ENCODE data around the gene CERS5. TPM values are rescaled to one million over a fixed set of nuclear protein-coding genes. Genes with fewer than 3 reads are reported as not detected.
"Not testable (repeated sequence)": the region's sequence is repeated elsewhere in the genome, so short reads cannot be mapped to it uniquely, and the experiment has no call there.

Gene CERS5
- total RNA-seq, 1 experiment from 2014 or later, result 28.2 TPM

DNA sequence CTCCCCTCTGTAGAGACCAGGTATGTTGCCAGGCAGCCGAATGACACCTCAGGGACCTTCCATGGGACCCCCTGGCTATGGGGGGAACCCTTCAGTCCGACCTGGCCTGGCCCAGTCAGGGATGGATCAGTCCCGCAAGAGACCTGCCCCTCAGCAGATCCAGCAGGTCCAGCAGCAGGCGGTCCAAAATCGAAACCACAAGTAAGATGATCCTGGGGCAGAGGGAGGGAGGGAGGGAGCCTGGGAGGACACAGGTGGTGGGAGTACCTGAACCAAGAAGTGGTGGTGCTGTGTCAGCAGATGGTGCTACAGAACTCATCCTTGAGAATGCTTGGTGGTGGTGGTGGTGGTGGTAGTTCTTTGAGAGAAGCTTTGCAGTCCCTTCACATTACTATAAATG is 81.0 kb downstream of the CERS5 start:
- Mint-ChIP-seq H3K27me3 (ENCODE audit: unreplicated experiment) (no peaks in the 10 kb centered on the region), H3K4me3 (ENCODE audit: low read depth, unreplicated experiment) (peak overlapping the region; percentile 86), H3K36me3 (ENCODE audit: insufficient read depth, unreplicated experiment) (peaks cover 26% of the 10 kb centered on the region), H3K9me3 (ENCODE audit: low read depth, unreplicated experiment) (no peaks in the 10 kb centered on the region), H3K27ac (ENCODE audit: unreplicated experiment) (no peak overlapping the region), H3K4me1 (ENCODE audit: low read depth, unreplicated experiment) (peaks cover 14% of the 10 kb centered on the region)
- intact Hi-C loops (cut with micrococcal nuclease; ENCODE audit: unreplicated experiment), result no loop called here
- no peak for DNase-seq
- BruUV-seq (replicated peaks), result no TSS peak
- TF ChIP-seq, protein P1, sequence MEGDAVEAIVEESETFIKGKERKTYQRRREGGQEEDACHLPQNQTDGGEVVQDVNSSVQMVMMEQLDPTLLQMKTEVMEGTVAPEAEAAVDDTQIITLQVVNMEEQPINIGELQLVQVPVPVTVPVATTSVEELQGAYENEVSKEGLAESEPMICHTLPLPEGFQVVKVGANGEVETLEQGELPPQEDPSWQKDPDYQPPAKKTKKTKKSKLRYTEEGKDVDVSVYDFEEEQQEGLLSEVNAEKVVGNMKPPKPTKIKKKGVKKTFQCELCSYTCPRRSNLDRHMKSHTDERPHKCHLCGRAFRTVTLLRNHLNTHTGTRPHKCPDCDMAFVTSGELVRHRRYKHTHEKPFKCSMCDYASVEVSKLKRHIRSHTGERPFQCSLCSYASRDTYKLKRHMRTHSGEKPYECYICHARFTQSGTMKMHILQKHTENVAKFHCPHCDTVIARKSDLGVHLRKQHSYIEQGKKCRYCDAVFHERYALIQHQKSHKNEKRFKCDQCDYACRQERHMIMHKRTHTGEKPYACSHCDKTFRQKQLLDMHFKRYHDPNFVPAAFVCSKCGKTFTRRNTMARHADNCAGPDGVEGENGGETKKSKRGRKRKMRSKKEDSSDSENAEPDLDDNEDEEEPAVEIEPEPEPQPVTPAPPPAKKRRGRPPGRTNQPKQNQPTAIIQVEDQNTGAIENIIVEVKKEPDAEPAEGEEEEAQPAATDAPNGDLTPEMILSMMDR (IDR thresholded peaks at IDR 0.05; ENCODE audit: unreplicated experiment), result no peak
- CTCF ChIA-PET, result no interaction called here

DNA sequence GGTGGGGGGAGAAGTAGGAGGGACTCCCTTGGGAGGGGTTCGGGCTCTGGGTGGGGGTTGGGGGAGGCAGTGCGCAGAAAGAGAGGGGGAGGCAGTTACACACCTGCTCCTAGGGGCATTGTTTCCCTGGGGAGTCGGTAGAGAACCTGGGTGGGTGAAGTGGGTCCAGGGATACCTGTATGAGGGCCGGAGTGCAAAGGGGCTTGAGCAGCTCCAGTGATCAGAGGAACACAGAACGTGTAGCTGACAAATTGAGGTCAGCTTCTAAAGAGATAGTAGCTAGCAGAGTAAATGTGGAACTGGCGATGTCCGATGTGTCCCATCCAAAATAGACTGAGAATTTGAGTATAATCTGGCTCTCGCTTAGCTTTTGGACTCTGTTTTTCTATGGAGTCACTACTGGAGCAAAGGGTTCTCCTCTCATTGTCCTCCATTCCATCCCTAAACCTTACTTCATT is 81.5 kb downstream of the CERS5 start:
- H3K4me1 Mint-ChIP-seq (ENCODE audit: low read depth, unreplicated experiment), result peaks cover 14% of the 10 kb centered on the region
- H3K9me3 Mint-ChIP-seq (ENCODE audit: low read depth, unreplicated experiment), result no peaks in the 10 kb centered on the region
- no peak overlapping the region for H3K27ac Mint-ChIP-seq (ENCODE audit: unreplicated experiment)
- peaks cover 22% of the 10 kb centered on the region for H3K36me3 Mint-ChIP-seq (ENCODE audit: insufficient read depth, unreplicated experiment)
- TF ChIP-seq, protein P1 (IDR thresholded peaks at IDR 0.05; ENCODE audit: unreplicated experiment), result no peak
- no peak for DNase-seq
- CTCF ChIA-PET, result interaction anchor here (1.0 to 1.5 kb wide), 4 partner anchors 15 to 85 kb away, joined by 5 to 9 read pairs (median 6); partner anchors contain the start of genes COX14 and GPD1
- BruUV-seq (replicated peaks), result no TSS peak
- H3K4me3 Mint-ChIP-seq (ENCODE audit: low read depth, unreplicated experiment), result peak overlapping the region; percentile 86
- no peaks in the 10 kb centered on the region for H3K27me3 Mint-ChIP-seq (ENCODE audit: unreplicated experiment)
- intact Hi-C loops (cut with micrococcal nuclease; ENCODE audit: unreplicated experiment), result no loop called here

DNA sequence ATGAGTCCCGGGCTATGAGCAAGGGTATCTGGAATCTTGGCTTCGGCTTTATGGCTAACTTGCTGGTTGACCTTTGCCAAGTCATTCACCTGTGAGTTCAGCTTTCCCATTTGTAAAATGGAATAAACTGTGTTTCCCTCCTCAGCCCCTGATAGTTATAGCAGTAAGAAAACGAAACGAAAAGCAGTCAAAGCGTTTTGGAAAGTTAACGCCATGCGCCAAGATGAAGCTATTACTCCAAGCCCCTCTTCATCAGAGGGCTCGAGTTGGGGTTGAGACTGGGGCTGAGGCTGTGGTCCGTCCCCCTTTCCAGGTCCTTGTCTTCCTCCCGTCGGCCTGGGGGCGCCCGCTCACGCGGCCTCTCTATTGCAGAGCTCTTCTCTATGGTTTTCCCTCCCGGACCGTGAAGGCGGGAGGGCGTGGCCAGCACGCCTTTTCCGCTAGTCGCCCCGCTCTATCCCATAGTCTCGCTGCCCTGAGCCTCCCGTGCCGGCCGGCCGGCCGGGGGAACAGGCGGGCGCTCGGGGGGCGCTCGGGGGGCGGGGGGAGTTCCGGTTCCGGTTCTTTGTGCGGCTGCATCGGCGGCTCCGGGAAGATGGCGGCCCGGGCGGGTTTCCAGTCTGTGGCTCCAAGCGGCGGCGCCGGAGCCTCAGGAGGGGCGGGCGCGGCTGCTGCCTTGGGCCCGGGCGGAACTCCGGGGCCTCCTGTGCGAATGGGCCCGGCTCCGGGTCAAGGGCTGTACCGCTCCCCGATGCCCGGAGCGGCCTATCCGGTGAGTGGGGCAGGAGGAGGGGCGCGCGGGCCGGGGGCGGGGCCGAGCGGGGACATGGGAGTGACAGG is 82.2 kb downstream of the CERS5 start, which contains the start of gene SMARCD1:
Gene SMARCD1, plus strand, starts transcription at position 568 of the 840 bp plus-strand sequence. Its CDS starts 28 bp downstream, at position 596.
- DNase-seq, result peak; percentile 79
- Mint-ChIP-seq H3K27me3 (ENCODE audit: unreplicated experiment) (no peaks in the 10 kb centered on the region), H3K4me1 (ENCODE audit: low read depth, unreplicated experiment) (peaks cover 14% of the 10 kb centered on the region), H3K4me3 (ENCODE audit: low read depth, unreplicated experiment) (peak within 1 kb of the TSS; percentile 86), H3K36me3 (ENCODE audit: insufficient read depth, unreplicated experiment) (peaks cover 22% of the 10 kb centered on the region), H3K9me3 (ENCODE audit: low read depth, unreplicated experiment) (no peaks in the 10 kb centered on the region), H3K27ac (ENCODE audit: unreplicated experiment) (peak within 1 kb of the TSS; percentile 83)
- CTCF ChIA-PET, result interaction anchor here (0.7 to 1.5 kb wide), 6 partner anchors 13 to 86 kb away, joined by 3 to 9 read pairs (median 6); partner anchors contain the start of genes COX14 and GPD1
- intact Hi-C loops (cut with micrococcal nuclease; ENCODE audit: unreplicated experiment), result no loop called here
- BruUV-seq (replicated peaks), result no TSS peak
- TF ChIP-seq, protein P1 (IDR thresholded peaks at IDR 0.05; ENCODE audit: unreplicated experiment), result no peak

DNA sequence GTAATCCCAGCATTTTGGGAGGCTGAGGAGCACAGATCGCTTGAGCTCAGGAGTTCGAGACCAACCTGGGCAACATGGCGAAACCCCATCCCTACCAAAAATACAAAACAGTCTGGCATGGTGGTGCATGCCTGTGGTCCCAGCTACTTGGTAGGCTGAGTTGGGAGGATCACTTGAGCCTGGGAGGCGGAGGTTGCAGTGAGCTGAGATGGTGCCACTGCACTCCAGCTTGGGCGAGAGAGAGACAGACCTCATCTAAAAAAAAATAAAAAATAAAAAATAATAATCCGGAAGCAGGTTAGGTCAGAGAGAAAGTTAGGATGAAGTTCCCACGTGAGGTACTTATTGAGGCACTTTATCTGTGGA is 82.8 kb downstream of the CERS5 start:
- H3K27me3 Mint-ChIP-seq (ENCODE audit: unreplicated experiment); BruUV-seq (replicated peaks); DNase-seq; intact Hi-C loops (cut with micrococcal nuclease; ENCODE audit: unreplicated experiment); H3K27ac Mint-ChIP-seq (ENCODE audit: unreplicated experiment); H3K9me3 Mint-ChIP-seq (ENCODE audit: low read depth, unreplicated experiment): not testable (repeated sequence)
- H3K36me3 Mint-ChIP-seq (ENCODE audit: insufficient read depth, unreplicated experiment), result peaks cover 22% of the 10 kb centered on the region
- CTCF ChIA-PET, result interaction anchor here (0.7 to 1.5 kb wide), 6 partner anchors 12 to 87 kb away, joined by 3 to 9 read pairs (median 6); partner anchors contain the start of genes COX14 and GPD1
- peak overlapping the region; percentile 86 for H3K4me3 Mint-ChIP-seq (ENCODE audit: low read depth, unreplicated experiment)
- H3K4me1 Mint-ChIP-seq (ENCODE audit: low read depth, unreplicated experiment), result peaks cover 14% of the 10 kb centered on the region

Data from Calu3 (cell line).